Measurements from ENCODE around the gene IGF1R. TPM values are rescaled to one million over a fixed set of nuclear protein-coding genes. Genes with fewer than 3 reads are reported as not detected.

Gene IGF1R
- total RNA-seq: 10 to 100 TPM; 34.7 to 65.2 (median 47.7) TPM
- long read RNA-seq, donor 1, full-length matches to known transcripts: 2 of 26 reads
- long read RNA-seq, donor 1, partial matches to known transcripts: 12 of 26 reads
- long read RNA-seq, donor 1, other reads (novel, unspliced or antisense): 12 of 26 reads
- long read RNA-seq, donor 2, partial matches to known transcripts: 3 of 3 reads
- long read RNA-seq, donor 2, other reads (novel, unspliced or antisense): 0 of 3 reads

- TF ChIP-seq, protein P1, sequence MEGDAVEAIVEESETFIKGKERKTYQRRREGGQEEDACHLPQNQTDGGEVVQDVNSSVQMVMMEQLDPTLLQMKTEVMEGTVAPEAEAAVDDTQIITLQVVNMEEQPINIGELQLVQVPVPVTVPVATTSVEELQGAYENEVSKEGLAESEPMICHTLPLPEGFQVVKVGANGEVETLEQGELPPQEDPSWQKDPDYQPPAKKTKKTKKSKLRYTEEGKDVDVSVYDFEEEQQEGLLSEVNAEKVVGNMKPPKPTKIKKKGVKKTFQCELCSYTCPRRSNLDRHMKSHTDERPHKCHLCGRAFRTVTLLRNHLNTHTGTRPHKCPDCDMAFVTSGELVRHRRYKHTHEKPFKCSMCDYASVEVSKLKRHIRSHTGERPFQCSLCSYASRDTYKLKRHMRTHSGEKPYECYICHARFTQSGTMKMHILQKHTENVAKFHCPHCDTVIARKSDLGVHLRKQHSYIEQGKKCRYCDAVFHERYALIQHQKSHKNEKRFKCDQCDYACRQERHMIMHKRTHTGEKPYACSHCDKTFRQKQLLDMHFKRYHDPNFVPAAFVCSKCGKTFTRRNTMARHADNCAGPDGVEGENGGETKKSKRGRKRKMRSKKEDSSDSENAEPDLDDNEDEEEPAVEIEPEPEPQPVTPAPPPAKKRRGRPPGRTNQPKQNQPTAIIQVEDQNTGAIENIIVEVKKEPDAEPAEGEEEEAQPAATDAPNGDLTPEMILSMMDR (IDR thresholded peaks at IDR 0.05): no peak
- H3K36me3 ChIP-seq (ENCODE audit: low read depth): no peaks in the 10 kb centered on the region
- DNase-seq: peak; percentile 87 to 94 (median 89)
These were observed at the start of gene IGF1R for GRCh38 chr15:98647774-98648653. IGF1R (plus strand) TSS chr15:98648539; CDS start chr15:98649582, 1,043 bp downstream.

GRCh38 chr15:98599909-98600691, 48.2 kb upstream of the IGF1R start:
- TF ChIP-seq, protein P1 (IDR thresholded peaks at IDR 0.05): no peak
- Histone ChIP-seq H3K4me3 (no peak overlapping the region), H3K36me3 (ENCODE audit: low read depth) (no peaks in the 10 kb centered on the region), H3K4me1 (ENCODE audit: low read depth) (no peaks in the 10 kb centered on the region), H3K9me3 (no peaks in the 10 kb centered on the region)
- peak in 2 of 3 donors; percentile 45 to 62 for DNase-seq
- intact Hi-C loops (cut with DNase I, micrococcal nuclease): no loop called here
- ATAC-seq: peak; percentile 93

More at GRCh38 chr15:98647774-98648653, at the start of gene IGF1R:
- Histone ChIP-seq H3K4me1 (ENCODE audit: low read depth) (peaks cover 5% of the 10 kb centered on the region), H3K4me3 (peak within 1 kb of the TSS; percentile 54), H3K9me3 (no peaks in the 10 kb centered on the region)
- intact Hi-C loops (cut with DNase I, micrococcal nuclease): loop anchor here in 1 of 2 donors (5.0 kb wide), 1 partner anchor 131 kb away; no protein-coding TSS in a partner anchor
- ATAC-seq: peak; percentile 89

- no peak for DNase-seq
- Histone ChIP-seq H3K4me3 (no peak overlapping the region), H3K36me3 (ENCODE audit: low read depth) (no peaks in the 10 kb centered on the region), H3K4me1 (ENCODE audit: low read depth) (no peaks in the 10 kb centered on the region), H3K9me3 (no peaks in the 10 kb centered on the region)
- intact Hi-C loops (cut with DNase I, micrococcal nuclease): no loop called here
- TF ChIP-seq, protein P1 (IDR thresholded peaks at IDR 0.05): no peak
- no peak for ATAC-seq
These were observed 43.4 kb upstream of the IGF1R start for GRCh38 chr15:98604983-98605382.

DNA sequence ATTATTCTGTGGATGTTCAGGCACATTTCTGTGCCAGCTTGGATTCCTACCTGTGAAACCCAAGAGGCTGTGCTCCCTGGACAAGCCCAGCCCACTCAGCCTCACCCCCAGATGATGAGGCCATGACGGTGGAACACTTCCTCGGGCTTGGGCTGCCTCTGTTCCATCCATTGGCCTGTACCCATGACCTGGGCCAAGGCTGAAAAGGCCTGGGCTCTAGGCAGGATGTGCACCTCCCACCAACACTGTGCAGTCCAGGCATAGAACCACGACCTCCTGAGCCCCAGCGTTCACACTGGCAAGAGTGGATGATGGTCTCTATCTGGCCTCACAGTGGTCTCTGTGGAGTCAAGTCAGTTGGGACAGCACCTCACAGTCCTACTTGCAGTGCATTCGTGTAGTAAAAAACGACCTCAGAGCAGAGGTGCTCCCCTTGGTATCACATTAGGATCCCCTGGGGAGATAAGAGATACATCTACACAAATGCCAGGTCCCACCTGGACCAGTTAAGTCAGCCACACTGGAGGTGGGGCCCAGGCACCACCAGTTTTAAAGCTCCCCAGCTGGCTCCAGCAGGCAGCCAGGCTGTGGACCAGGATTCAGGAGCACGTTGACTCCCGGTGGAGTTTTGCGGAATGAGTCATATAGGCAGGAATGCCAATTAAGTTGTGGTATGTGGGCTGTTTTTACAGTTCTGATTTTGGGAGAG, 39.0 kb upstream of the IGF1R start:
- Histone ChIP-seq H3K4me1 (ENCODE audit: low read depth) (no peaks in the 10 kb centered on the region), H3K36me3 (ENCODE audit: low read depth) (no peaks in the 10 kb centered on the region), H3K9me3 (no peaks in the 10 kb centered on the region), H3K4me3 (no peak overlapping the region)
- TF ChIP-seq, protein P1 (IDR thresholded peaks at IDR 0.05): no peak
- no peak for ATAC-seq
- DNase-seq: no peak
- intact Hi-C loops (cut with DNase I, micrococcal nuclease): no loop called here

GRCh38 chr15:98610991-98611390, 37.3 kb upstream of the IGF1R start:
- DNase-seq: no peak
- Histone ChIP-seq H3K4me3 (no peak overlapping the region), H3K36me3 (ENCODE audit: low read depth) (no peaks in the 10 kb centered on the region), H3K9me3 (no peaks in the 10 kb centered on the region), H3K4me1 (ENCODE audit: low read depth) (no peaks in the 10 kb centered on the region)
- no peak for ATAC-seq
- TF ChIP-seq, protein P1 (IDR thresholded peaks at IDR 0.05): no peak
- intact Hi-C loops (cut with DNase I, micrococcal nuclease): no loop called here
